Esophagus mucosa (tissue), 1 donor: Measurements from ENCODE around the gene ERI3. TPM values are rescaled to one million over a fixed set of nuclear protein-coding genes. Genes with fewer than 3 reads are reported as not detected.
"Not testable (repeated sequence)": the region's sequence is repeated elsewhere in the genome, so short reads cannot be mapped to it uniquely, and the experiment has no call there.

Experiments used
- ATAC-seq: fragments of 200-7000 bp; cut with Tn5 transposase; one replicate; pipeline ENCODE4 v1.9.1; 2020
- total RNA-seq: library from RNA; stranded (reverse); gene quantifications from one replicate; pipeline ENCODE4 v1.2.4, GENCODE V29; 2023
- donor health status: DM: yes; HTN: yes; CAD: no.

ERI3 gene
- total RNA-seq, 1 donor from 2014 or later, result 26.5 TPM

GRCh38 chr1:44230796-44231195, 124.3 kb downstream of the ERI3 start:
- no peak for ATAC-seq

DNA sequence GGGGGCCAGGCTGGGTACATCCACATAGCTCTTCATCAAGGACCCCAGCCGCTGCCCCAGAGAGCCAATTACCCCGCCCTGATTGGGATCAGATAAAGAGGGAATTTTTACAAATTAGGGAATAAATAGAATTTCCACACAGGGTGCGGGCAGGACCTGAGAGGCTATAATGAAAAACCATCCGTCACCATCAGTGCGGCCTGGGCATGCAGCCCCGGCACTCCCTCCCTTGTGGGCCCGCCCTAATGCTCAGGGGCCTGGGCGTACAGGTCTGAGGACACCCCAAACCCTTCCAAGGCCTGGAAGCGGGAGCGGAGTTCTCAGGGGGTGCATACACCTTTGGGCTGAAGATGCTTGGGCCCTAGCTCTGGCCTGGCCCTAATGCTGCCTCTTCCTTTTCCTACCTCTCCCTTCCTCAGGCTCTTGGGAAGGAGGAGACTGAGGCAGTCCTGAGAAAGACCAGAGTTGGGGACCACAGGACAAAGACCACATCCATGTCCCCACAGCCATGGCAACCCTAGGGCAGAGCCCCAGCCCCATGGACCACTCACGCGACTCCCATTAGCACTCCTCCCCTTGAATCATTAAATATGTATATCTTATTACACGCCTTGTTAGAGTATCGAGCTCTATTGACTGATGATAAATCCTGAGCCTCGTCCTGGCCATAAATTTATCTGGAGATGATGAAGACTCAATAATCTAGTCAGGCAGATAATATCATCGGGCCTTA, 125.5 kb downstream of the ERI3 start:
- no peak for ATAC-seq

GRCh38 chr1:44228218-44228617, 126.8 kb downstream of the ERI3 start:
- ATAC-seq, result no peak

GRCh38 chr1:44227211-44227610, 127.8 kb downstream of the ERI3 start:
- peak; percentile 83 for ATAC-seq

DNA sequence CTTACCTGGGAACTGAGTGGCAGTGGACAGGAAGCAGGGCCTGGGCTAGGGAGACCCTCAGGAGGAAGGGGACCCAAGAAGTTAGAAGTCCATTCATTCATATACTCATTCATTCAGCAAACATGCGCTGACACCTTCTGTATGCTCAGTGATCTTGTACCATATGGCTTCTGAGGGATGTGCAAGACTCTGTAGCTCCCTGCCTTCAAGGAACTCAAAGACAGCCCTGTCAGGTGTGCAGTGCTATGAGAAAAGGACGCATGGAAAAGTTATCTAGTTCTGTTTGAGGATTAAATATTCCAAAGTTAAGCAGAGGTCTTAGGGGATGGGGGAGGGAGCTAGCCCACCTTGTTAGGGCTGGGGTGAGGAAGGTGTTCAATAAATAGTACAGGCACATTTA, 129.3 kb downstream of the ERI3 start:
- ATAC-seq, result no peak

- ATAC-seq, result no peak
Measured at GRCh38 chr1:44223187-44223610, 131.9 kb downstream of the ERI3 start.

- ATAC-seq, result no peak
Measured at GRCh38 chr1:44222397-44223186, 132.5 kb downstream of the ERI3 start.

DNA sequence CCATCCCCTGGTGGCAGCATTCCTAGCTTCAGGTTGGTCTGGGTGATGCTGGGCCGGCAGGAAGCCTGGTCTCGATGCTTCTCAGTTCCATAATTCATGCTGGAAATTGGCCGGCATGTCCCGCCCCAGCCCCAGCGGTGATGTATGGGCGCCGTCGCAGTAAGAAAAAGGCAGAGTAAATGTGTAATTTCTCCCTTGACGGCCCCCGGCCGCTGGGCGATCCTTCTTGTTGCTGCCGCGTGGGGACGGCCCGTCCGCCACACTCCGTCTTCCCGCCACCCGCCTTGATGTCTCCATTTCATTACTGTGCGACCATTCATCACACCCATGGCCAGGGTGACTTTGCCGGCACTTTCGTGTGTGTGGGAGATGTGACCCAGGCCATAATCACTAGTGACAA, 133.3 kb downstream of the ERI3 start:
- ATAC-seq, result no peak

- ATAC-seq, result no peak
Measured at GRCh38 chr1:44220755-44221154, 134.3 kb downstream of the ERI3 start.

GRCh38 chr1:44220001-44220751, 134.9 kb downstream of the ERI3 start:
- ATAC-seq, result no peak

- no peak for ATAC-seq
Measured at GRCh38 chr1:44219301-44219626, 135.8 kb downstream of the ERI3 start.

GRCh38 chr1:44218503-44219300, 136.4 kb downstream of the ERI3 start:
- ATAC-seq, result no peak

DNA sequence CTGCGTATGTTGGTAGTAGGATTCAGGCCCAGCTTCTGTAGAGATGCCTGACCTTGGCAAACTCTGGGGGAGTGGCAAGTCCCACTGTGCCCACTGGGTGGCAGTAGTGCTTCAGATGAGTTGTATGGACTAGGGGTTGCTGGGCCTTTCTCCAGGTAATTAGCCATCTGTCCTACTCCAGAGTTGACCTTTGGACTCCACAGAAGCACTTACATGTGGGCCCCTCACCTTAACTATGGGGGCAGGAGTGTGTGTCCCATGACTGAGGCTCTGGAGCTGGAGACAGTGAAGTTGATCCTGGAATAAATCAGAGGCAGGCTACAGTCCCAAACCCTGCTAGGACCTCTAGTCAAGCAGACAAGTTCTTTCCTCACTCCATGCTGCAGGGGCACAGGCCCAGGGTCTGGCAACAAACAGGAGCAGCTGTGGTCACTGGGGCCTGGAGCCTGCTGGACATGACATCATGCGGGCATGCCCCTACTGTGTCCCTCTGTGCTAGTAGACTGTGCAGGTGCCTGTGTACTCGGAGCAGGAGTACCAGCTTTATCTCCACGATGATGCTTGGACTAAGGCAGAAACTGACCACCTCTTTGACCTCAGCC, 137.1 kb downstream of the ERI3 start:
- ATAC-seq, result peak; percentile 60

- peak; percentile 90 for ATAC-seq
Measured at GRCh38 chr1:44213222-44214112, 141.6 kb downstream of the ERI3 start, which contains the start of gene DMAP1. Gene DMAP1 (plus strand): TSS chr1:44213471. CDS start chr1:44213754, 283 bp downstream.

GRCh38 chr1:44212355-44213221, 142.5 kb downstream of the ERI3 start:
- peak; percentile 50 for ATAC-seq

- ATAC-seq, result no peak
Measured at GRCh38 chr1:44210595-44210994, 144.5 kb downstream of the ERI3 start.

DNA sequence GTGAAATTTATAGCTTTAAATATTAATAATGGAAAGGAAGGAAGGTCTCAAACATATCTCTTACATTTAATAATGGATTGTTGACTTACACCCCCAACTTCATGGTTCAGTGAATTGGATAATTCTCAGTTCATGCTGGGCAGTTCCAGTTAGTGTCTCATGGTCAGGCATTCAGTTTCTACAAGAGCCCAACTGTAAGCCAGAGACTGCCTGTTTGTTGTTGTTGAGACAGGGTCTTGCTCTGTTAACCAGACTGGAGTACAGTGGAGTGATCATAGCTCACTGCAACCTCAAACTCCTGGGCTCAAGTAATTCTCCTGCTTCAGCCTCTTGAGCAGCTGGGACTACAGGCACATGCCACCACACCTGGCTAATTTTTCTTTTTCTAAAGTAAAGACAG, 146.8 kb downstream of the ERI3 start:
- no peak for ATAC-seq

- not testable (repeated sequence) for ATAC-seq
Measured at GRCh38 chr1:44206545-44206944, 148.5 kb downstream of the ERI3 start.

DNA sequence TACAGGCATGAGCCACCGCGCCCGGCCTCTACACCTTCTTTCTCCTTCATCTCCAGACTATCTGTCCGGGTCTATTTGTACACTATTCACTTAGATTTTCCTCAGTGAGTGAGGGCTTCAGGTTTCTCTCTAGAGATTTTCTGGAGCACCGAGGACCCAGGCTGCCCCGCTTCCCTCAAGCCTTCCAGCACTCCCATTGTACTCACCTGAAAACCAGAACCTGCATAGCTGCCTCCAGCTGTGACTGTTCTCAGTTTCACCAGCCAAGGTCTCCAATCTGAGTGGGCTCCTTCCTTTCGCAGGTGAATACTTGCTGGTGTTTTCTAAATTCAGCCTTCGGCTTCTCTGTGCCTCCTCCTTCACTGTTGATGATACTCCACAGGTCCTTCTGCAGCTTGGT, 154.7 kb downstream of the ERI3 start:
- no peak for ATAC-seq

DNA sequence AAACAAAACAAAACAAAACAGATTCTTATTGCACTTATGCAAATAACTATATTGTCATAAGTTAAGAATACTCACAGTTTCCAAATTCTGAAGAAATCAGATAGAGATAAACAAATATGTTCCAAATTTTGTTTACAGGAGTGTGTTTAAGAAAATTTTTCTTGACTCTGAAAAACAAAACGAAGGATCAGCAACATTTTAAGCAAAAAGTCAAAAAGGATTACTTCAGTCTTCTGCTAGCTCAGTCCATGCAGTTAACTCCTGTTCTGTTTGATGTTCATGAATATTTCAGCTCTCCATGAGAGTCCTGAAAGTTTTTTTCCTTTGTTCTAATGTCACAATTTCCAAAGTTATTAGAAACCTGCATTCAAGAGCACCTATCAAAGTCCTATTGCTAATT, 180.4 kb downstream of the ERI3 start:
- no peak for ATAC-seq
